SIG-M5 (cell line): ENCODE results near the gene ATCAY.
"Not testable (repeated sequence)": the region's sequence is repeated elsewhere in the genome, so short reads cannot be mapped to it uniquely, and the experiment has no call there.

Experiments
- DNase-seq: peaks from one replicate; lab custom pipeline; 2025; lab: John Stamatoyannopoulos, UW

Gene ATCAY

DNA sequence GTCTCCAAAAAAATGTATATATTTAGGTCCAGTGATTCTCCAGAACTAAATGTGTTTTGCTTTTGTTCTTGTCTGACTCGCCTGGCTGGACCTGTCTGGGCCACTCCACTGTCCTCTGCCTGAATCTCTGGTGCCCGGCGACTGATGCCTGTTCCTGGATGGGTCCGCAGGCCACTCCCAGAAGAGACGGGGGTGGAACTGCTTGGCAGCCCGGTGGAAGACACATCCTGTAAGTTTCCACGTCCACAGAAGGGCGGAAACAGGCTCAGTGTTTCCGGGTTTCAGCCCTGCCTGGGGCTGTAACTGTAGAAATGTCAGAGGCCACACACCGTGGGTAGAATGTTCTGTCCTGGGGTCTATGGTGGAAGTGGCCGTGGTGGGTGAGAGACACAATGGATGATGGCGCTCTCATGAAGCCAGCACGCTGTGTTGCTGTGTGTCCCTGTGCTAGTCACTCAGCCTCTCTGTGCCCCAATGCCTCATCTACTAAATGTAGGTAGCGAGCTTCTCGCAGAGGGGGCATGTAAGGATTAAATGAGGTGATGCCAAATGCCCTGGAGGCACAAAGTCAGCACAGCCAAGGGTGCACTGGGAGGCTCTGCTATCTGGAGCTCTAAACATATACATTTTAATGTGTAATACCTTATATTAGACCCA lies 22.0 kb downstream of the ATCAY start:
- DNase-seq, result no peak

DNA sequence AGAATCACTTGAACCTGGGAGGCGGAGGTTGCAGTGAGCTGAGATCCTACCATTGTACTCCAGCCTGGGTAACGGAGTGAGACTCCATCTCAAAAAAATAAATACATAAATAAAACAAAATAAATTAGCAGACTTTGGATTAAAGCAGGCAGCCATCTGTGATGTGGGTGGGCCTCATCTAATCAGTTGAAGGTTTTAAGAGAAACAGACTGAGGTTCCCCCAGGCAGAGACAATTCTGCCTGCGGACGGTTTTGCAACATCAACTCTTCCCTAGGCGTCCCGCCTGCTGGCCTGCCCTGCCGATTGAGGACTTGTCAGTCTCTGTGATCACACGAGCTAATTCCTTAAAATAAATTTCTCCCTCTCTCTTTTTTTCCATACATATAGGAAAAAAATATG lies 23.7 kb downstream of the ATCAY start:
- DNase-seq, result no peak

DNA sequence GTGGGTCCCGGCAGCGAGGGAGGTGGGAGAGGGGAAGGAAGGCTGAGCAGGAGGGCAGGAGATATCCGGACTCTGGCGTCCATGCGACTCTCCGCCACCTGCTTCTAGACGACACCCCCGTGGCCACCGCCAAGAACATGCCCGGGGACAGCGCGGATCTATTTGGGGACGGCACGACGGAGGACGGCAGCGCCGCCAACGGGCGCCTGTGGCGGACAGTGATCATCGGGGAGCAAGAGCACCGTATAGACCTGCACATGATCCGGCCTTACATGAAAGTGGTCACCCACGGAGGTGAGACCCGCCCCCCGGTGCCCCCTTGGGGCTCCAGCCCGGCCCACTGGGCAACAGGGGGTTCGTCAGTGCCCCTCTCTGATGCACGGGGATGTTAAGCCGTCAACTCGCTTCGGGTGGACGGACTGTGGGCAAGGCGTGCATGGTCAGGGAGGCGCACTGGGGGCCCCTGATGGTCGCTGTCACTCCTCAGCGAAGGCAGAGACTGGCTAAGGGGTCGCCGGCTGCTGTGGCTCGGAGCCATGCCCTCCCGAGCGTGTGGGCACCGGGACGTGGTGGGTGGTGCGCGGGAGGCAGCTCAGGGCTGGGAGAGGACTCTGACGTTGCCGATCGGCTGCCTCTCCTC lies 27.3 kb downstream of the ATCAY start:
- no peak for DNase-seq

DNA sequence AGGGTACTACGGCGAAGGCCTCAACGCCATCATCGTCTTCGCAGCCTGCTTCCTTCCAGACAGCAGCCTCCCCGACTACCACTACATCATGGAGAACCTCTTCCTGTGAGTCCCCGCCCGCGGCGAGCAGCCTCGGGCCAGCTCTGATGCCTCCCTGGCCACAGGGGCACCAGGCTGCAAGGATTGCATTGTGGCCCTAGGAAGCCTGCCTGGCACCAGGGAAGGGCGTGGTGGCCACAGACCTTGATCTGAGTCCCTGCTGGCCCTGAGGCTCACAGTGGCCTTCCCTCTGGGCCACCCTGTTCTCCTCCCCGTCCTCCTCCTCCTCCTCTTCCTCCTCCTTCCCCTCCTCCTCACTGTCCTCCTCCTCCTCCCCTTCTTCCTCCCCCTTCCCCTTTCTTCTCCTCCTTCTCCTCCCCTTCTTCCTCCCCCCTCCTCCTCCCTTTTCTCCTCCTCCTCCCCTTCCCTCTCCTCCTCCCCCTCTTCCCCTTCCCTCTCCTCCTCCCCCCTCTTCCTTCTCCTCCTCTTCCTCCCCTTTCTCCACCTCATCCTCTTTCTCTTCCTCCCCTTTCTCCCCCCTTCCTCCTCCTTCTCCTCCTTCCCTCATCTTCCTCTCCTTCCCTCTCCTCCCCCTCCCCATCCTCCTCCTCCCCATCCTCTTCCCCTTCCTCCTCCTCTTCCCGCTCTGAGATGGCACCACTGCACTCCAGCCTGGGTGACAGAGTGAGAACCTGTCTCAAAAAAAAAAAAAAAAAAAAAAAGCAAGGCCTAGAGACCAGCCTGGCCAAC lies 28.0 kb downstream of the ATCAY start:
- DNase-seq, result no peak

DNA sequence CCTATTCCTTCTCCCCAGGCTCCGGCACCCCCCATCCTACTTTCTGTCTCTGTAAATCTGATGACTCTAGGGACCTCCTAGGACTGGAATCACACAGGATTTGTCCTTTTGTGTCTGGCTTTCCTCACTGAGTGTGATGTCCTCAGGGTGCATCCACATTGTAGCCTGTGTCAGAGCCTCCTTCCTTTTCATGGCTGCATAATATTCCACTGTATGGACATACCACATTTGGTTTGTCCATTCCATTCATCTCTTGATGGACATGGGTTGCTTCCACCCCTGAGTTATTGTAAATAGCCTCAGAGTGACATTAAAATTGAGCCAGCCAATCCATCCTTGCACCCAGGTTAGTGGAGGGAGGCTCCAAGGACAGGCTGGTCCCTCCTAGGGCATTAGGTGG lies 29.6 kb downstream of the ATCAY start:
- no peak for DNase-seq

DNA sequence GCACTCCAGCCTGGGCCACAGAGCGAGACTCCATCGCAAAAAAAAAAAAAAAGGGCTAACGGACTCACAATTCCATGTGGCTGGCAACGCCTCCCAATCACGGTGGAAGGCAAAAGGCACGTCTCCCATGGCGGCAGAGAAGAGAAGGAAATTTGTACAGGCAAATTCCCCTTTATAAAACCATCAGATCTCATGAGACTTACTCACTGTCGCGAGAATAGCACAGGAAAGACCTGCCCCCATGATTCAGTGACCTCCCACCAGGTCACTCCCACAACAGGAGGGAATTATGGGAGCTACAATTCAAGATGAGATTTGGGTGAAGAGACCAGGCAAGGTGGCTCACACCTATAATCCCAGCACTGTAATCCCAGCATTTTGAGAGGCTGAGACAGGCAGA lies 33.7 kb downstream of the ATCAY start:
- DNase-seq, result no peak

DNA sequence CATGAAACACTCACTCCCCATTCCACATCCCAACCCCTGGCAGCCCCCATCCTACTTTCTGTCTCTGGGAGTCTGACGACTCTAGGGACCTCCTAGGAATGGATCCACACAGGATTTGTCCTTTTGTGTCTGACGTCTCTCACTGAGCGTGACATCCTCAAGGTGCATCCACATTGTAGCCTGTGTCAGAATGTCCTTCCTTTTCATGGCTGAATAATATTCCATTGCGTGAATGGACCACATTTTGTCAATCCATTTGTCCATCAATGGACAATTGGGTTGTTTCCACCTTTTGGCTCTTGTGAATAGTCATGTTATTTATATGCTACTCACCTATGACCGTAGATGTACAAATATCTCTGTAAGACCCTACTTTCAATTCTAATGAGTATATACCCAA lies 35.5 kb downstream of the ATCAY start:
- no peak for DNase-seq

DNA sequence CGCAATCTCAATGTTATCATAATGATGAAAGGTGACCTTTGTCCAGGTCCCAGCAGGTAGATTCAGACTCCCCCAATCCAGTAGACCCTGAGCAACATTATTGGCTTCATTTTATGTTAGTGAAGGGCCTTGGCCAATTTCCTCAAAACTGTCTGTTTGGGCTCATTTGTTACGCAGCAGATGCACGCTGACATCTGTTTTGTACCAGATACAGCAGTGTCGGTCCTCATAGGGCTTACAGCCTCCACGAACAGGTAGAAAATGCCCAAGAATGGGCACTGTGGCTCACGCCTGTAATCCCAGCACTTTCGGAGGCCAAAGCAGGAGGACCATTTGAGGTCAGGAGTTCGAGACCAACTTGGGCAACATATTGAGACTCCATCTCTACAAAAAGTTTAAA lies 39.3 kb downstream of the ATCAY start:
- no peak for DNase-seq

DNA sequence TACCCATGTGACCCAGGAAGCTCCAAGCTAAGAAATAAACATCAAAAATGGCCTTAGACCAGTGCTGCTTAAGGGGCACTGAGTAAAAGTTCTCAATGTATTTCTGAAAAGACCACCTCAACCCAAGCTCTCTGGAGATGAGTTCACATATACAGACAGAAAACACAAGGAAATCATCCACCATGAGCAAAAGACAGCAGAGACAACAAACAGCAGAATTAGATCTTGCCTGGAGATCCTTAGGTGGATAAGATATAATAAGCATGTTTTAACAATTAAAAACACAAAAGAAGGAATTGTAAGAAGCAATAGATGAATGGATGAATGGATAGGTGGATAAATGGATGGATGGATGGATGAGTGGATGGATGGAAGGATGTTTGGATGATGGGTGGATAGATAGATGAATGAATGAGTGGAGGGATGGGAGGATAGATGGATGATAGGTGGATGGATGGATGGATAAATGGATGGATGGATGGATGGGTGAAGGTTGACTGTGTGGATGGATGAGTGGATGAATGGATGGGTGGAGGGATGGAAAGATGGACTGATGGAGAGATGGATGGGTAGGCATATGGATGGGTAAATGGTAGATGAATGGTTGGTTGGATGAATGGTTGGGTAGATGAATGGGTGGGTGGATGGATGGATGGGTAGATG lies 42.7 kb downstream of the ATCAY start:
- no peak for DNase-seq

DNA sequence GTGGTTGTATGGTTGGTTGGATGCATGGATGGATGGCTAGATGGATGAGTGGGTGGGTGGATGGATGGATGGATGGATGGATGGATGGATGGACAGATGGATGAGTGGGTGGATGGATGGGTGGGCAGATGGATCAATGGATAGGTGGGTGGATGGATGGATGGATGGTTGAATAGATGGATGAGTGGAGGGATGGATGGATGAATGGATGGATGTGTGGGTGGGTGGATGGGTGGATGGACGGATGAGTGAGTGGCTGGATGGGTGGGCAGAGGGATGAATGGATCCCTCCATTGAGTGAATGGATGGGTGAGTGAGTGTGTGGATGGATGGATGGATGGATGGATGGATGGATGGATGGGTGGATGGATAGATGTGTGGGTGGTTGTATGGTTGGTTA lies 43.4 kb downstream of the ATCAY start:
- DNase-seq, result no peak

DNA sequence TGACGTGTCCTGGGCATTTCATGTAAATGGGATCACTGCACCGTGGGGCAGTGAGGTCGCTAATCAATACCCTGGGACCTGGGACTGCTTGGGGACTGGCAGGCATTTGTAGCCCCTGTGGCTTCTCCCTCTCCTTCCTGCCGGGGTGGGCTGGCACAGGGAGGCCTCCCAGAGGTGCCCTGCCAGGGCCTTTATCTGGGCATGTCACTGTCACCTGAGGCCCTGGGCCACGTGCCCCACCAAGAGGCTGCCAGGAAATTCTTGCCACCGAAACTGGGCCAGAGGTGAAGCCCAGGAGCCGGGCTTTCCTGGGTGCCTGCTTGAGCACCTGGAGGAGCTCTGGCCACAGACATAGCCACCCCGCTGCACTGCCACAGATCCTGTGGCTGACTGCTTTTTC lies 50.6 kb downstream of the ATCAY start:
- no peak for DNase-seq

DNA sequence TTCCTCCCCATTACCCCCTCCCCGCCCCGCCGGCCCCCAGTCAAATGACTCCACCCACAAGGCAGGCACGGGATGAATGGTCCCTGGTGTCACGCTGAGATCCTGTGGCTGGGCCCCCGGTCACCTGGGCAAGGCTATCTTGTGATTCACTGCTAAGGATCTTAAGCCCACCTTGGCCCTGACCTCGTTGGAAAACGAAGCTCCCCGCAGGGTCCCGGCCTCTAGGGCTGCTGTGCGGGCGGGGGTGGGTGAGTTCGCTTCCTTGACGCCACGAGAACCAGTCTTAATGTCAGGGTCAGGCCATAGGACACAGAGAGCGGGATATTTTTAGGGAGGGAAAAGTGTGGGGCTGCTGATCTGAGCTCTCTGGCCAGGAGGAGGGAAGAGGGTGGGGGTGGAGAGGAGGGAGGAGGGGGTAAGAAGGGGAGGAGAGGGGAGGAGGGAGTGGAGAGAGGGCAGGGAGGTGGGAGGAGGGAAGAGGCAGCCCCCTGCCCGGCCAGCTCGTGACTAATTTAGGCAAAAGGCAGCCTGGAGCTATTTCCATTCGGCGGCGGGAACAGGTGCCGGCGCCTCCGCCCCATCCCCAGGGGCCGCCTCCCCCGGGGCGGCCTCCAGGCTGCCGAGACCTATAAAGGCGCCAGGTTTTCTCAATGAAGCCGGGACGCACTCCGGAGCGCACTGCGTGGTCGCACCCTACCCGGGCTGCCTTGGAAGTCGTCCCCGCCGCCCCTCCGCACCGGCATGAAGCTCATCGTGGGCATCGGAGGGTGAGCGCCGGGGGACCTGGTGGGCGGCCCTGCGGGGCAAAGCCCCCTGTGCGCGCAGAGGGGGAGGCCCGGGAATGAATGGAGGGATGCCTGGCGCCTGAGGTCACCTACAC lies 52.7 kb downstream of the ATCAY start, which contains the start of gene NMRK2:
TSS of gene NMRK2 (plus strand) at position 139 of the 880 bp plus-strand sequence. CDS start at position 742, 603 bp downstream.
- DNase-seq, result no peak

DNA sequence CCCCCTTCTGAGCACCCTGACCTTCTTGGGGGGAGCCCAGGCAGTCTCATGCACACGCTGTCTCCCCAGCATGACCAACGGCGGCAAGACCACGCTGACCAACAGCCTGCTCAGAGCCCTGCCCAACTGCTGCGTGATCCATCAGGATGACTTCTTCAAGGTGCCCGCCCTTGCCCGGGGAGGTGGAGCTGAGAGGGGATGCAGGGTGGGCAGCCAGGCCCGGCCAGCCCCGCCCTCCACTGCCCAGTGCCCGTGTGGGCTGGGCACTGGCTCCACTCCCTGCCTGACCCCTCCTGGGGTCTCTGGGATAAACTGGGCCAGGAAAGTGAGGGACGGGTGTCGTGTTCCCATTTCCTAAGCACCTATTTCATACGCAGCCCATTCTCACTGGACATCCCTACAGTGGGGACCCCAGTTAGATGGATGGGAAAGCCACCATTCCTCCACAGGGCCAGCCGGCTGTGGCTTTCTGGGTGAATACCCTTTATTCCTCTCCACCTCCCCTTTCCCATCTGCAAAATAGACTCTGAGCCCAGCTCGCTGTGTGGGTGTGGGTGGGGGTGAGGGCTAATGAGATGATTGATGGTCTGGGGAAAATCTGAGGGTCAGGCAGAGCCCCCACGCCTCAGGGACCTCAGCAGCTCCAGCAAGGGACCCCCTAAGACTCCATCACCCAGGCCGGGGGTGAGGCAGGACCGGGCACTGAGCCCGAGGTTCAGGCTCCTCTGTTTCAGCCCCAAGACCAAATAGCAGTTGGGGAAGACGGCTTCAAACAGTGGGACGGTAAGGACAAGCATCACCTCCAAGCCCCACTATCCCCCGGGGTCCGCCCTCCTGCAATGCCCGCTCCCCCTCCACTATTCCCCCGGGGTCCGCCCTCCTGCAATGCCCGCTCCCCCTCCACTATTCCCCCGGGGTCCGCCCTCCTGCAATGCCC lies 56.3 kb downstream of the ATCAY start:
- no peak for DNase-seq

DNA sequence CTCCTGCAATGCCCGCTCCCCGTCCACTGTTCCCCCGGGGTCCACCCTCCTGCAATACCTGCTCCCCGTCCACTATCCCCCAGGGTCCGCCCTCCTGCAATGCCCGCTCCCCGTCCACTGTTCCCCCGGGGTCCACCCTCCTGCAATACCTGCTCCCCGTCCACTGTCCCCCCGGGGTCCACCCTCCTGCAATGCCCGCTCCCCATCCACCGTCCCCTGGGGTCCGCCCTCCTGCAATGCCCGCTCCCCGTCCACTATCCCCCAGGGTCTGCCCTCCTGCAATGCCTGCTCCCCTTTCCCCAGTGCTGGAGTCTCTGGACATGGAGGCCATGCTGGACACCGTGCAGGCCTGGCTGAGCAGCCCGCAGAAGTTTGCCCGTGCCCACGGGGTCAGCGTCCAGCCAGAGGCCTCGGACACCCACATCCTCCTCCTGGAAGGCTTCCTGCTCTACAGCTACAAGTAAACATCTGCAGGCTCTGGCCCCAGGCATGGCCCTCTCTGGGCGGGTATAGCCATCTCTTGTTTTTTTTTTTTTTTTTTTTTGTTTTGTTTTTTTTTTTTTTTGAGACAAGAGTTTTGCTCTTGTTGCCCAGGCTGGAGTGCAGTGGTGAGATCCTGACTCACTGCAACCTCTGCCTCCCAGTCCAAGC lies 57.9 kb downstream of the ATCAY start:
- DNase-seq, result not testable (repeated sequence)

DNA sequence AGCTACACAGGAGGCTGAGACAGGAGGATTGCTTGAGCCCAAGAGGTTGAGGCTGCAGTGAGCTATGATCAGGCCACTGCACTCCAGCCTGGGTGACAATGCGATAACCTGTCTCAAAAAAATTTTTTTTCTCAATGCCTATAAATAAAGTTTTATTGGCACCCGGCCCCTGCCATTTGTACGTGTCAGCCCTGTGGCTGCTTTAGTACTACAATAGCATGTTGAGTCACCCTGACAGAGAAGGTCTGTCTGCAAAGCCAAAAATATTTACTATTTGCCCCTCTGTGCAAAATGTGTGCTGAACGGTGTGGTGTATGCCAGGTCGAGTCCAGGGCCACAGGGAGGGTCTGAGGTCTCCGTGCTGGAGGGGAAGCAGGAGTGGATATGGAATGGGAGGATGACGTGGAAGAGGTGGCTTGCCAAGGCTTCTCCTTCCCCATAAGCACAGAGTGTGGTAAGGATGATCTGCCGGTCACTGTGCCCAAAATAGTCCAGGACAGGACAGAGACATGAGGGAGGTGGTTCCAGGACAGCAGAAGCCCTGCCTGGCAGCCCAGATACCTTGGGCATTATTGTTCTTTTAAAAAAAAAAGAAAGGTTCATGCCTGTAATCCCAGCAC lies 62.4 kb downstream of the ATCAY start:
- no peak for DNase-seq

DNA sequence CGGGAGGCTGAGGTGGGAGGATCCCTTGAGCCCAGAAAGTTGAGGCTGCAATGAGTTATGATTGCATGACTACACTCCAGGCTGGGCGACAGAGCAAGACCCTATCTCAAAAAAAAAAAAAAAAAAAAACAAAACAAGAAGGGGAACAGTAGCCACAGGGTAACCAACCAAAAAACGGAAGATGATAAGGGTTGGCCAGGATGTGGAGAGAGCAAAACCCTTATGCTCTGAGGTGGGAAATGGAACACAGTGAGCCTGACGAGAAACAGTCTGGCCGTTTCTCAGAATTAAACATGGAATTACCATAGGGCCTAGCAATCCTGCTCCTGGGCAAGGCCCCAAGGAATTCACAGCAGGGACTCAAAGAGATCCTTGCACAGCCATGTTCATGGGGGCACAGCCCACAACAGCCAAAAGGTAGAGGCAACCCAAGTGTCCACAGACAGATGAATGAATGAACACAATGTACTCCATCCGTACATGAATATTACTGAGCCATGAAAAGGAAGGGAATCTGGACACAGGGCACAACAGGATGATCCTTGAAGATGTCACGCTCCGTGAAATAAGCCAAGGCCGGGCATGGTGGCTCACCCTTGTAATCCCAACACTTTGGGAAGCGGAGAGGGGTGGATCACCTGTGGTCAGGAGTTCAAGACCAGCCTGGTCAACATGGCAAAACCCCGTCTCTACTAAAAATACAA lies 63.7 kb downstream of the ATCAY start:
- DNase-seq, result no peak

DNA sequence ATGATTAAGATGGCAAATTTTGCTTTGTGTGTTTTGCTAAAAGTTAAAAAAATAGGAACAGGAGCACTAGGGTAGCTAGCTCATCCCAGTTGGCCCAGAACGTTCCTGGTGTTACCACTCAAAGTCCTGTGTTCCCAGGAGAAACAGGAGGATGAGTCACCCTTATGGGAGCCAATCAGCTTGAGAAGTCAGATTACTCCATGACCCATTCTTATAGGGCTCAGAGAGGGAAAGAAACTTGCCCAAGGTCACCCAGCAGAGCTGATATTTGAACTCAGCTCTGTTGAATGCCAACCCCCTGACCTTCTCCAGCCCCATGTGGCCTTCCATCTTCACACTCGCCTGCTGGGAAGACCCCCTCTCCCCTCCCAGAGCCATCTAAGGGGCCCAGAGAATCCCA lies 65.4 kb downstream of the ATCAY start:
- no peak for DNase-seq

DNA sequence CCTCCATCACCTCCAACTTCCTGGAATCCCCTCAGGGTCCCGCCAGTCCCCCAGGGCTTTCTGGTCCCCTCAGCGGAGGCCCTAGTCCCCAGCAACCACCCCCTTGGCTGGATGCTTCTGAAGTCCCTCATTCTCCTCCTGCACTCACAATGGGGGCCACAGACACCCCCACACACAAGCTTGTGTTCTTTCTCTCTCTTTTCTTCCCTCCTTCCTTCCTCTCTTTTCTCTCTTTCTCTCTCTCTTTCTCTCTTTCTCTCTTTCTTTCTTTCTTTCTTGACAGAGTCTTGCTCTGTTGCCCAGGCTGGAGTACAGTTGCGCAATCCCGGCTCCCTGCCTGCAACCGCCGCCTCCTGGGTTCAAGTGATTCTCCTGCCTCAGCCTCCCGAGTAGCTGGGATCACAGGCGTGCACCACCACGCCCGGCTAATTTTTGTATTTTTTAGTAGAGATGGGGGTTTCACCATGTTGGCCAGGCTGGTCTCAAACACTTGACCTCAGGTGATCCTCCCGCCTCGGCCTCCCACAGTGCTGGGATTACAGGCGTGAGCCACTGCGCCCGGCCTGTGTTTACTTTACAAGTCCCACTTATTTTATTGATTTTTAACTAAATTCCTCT lies 66.9 kb downstream of the ATCAY start:
- not testable (repeated sequence) for DNase-seq
